GM21390 (cell line): Measurements from ENCODE around the gene PBXIP1.

ENCODE experiments used
- ATAC-seq: cut with Tn5 transposase; IDR thresholded peaks from one replicate; pipeline ENCODE4 v1.9.1; 2021; ENCODE audit not compliant: unreplicated experiment

PBXIP1 gene

DNA sequence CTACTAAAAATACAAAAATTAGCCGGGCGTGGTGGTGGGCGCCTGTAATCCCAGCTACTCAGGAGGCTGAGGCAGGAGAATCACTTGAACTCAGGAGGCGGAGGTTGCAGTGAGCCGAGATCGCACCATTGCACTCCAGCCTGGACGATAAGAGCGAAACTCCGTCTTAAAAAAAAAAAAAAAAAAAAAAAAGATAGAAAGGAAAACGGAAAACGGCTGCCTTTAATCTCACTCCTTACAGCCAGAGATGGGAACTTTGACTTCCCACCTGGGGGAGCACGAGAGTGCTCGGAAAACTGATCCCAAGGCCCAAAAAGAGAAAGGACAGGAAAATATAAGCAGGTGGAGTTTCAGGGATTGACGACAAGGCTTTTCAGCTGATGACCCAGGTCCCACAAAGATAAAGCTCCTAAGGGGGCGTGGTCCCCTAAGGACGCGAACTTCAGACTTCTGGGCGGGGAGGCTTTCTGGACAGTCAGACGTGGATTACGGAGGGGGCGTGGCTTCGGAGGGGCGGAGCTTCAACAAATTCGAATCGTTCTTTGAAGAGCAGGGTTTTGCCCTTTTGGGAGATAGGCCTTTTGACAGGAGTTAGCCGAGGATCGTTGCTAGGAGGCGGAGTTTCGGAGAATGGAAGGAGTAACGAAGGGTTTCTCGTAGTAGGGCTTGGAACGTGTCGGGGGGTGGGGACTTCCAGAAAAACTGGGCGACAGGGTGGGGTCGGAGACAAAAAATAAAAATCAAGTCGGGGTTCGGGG is 17.6 kb upstream of the PBXIP1 start:
- ATAC-seq = no peak

DNA sequence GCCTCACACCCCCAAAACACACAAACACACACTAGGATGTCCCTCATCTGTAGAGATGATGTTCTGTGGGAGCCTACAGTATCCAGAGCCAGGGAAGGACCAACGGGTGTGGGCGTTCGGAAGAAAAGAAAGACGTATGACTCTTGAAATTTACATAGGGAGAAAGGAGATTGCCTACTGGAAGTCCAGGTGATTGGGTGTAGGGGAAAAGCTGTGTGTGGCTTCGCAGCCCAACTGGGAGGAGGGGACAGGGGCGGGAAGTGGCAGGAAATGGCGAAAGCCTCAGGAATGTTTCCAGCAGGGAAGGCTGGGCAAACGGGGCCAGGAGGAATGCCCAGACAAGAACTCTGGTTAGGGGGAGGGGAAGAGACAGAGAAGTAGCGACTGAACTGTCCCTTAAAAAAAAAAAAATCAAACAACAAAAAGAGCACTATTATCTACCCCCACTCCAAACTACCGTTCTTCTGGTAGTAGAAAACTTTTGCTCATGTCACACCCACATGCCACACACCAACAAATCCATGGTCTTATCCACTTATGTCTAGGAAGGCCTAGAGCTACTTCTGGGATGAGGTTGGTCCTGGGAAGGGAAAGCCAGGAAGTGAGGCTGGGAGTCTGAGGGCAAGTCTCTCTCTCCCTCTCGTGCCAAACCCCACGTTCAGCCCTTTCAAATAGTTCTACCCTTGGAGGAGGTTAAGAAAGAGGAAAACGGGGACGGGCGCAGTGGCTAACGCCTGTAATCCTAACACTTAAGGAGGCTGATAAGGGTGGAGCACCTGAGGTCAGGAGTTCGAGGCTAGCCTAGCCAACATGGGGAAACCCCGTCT is 16.8 kb upstream of the PBXIP1 start:
- ATAC-seq = no peak

DNA sequence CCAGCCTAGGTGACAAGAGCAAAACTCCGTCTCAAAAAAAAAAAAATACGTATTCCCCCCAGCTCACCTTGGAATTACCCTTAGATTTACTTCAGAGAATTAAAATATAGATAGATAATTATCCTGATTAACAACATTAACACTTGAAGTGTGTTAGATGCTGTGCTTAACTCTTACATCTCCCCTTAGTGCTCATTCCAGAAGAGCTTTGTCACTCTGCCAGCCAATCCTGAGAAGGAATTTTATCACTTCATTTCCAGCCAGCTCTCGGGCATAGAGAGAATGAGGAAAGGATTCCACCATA is 16.3 kb upstream of the PBXIP1 start:
- no peak for ATAC-seq

DNA sequence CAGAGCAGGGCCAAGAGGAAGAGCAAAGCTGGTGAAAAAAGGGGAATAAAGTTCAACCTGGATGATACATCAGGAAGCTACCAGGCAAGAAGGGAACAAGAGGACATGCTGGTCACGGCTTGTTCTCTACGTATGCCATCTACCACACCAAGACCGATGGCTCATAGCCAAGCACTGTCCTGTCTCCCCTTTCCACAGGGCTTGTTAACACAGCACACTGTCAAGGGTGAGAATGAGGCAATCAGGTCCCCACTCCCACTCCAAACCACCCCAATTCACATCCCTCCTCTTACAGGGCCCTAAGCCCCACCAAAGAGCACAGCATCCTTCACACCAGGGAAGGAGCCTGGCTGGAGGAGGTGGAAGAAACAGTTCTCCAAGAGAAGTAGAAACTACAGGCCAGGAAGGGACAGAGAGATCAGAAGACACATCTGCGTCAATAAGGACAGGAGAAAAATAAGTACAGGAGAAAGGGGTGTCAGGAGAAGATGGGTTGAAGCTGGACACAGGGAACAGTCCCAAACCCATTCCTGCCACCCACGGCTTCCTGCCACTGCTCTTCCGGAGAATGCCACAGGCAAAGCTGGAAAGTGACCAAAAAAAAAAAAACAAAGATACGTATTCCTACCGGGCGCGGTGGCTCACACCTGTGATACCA is 15.6 kb upstream of the PBXIP1 start:
- ATAC-seq = no peak

DNA sequence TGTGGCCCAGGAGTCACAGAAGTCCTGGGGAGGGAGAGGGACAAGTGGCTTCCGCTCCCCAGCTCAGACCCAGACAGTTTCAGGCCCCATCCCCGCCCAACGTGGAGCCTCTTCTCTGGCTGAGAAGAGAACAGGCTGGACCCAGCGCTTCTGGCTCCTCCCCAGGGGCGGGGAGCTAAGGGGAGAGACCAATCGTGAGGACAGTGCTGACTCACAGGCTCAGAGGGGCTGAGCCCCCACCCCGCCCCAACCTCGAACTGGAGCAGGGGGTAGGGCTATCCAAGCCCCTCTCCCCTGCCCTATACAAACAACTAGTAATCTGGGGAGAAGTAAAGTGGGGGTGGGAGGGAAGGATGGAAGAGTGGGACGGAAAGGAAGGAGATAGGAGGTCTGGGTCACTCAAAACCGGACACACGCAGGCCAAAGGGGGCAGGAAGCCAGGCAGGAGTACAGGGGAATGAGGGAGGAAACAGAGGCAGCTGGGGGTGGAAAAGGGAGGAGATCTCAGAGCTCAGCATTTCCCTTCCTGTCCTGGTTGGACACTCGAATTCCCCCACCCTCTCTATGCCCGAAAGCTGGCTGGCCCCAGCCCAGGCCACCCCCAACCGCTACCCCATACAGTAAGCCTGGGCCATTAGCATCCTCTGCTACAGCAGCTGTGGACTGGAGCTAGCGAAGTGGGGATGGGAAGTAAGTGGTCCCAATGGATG is 14.9 kb upstream of the PBXIP1 start, which contains the start of gene SHC1:
Gene SHC1 (minus strand): TSS at position 117 of the 710 bp plus-strand sequence. CDS start 221 bp downstream, outside the sequence.
- no peak for ATAC-seq

DNA sequence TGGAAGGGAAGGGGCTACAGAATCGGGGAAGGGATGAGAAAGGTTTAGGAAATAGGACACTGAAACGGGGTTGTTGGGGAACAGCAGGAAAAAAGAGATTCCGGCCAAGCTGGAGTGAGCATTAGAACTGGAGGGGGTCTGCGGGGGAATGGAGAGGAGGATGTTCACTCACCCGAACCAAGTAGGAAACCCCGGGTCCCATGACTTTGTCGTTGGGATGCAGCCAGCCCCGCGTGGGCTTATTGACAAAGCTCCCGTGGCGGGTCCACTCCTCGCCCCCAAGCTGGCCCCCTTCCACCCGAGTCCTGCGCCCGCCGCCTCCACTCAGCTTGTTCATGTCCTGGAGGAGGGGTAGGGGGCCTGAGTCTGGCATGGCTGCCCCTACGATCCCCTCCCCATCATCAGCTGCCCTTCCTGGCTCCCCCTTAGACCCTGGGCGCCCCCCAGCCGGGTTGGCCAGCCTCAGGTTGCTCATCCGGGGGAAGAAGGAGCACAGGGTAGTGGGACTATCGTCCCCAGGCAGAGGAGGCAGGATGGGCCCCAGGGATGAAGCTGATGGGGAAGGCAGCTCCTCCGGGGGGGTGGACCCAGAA is 14.1 kb upstream of the PBXIP1 start:
- no peak for ATAC-seq

DNA sequence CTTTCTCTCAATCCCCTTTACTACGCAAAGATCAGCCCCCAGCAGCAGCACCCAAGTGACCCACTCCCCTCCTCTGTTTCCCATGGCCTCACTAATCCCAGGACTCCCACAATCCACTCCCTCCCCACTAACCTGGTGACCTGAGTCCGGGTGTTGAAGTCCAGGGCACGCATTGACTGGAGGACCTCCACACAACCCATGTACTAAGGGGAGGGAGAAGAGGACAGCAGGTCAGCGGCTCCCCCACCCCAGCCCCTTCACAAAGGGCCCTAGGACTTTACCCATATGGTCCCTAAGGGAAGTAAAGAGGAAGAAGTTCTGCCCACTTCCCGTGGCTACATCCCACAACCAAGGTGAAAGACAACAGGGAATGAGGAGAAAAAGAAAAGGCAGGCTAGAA is 13.3 kb upstream of the PBXIP1 start:
- no peak for ATAC-seq

DNA sequence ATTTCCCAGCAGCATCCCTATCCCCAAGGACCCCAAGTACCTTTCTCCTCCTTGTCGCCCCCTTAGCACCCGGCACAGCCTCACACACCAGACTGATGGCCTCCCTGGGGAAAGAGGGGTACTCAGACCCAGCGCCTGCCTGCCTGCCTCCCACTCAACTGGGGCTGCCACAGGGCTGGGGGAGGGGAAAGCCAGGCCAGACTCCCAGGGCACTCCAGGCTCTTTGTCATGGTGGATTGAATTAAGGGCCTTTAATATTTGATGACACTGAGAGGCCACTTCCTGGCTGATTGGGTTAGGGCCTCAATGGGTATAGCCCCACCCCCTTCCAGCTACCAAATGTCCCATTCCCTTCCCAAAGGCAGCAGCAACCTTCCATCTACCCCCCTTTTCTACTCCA is 12.8 kb upstream of the PBXIP1 start:
- no peak for ATAC-seq

DNA sequence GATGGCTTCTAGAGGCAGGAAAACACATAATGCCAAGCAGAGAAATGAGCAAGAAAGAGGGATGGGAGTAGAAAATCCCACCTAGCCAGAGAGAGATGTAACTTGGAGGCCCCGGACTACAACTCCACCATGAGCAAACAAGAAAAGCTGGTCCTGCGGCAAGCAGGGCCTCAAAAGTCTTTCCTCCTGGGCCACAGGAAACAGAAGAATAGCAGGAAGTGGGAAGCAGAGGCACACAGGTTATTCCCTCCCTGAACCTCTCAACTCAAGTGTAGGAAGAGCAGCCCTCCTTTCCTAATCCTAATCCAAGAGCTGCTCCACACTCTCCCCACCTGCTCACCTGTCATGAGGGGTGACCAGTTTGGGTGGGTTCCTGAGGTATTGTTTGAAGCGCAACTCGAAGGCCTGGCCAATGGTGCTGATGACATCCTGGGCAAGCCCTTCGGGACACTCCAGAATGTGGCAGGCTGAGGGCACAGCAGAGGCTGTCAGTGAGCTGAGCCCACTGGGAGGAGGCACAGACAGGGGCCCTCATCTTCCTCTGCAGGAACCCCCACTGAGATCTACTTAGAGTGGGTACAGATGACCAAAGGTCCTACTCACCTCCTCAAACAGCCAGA is 11.5 kb upstream of the PBXIP1 start:
- no peak for ATAC-seq

DNA sequence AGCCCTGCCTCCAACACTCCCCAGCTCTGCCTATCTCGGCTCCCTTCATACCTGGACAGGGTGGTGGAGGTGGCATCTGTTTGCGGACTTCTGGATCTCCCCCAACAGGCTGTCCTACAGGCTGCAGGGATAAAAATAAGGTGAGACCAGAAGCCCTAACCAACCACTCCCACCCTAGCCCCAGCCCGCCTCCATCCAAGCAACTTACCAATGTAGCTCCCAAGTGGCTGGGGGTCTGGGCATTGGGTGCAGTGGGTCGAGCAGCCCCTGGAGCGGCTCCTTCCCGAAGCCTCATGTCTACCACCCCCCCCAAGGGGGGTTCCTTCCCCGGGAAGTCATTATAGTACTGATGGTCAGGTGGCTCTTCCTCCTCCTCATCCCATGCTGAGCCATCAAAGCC is 10.2 kb upstream of the PBXIP1 start:
- ATAC-seq = no peak

DNA sequence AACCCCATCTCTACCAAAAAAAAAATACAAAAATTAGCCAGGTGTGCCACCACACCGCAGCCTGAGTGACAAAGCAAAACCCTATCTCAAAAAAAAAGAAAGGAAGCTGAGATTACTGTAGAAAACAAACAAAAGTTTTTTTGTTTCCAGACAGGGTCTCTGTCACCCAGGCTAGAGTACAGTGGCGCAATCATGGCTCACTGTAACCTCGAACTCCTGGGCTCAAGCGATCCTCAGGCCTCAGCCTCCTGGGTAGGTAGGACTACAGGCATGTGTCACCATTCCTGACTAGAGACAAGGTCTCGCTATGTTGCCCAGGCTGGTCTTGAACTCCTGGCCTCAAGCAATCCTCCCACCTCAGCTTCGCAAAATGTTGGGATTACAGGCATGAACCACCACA is 8.5 kb upstream of the PBXIP1 start:
- no peak for ATAC-seq

DNA sequence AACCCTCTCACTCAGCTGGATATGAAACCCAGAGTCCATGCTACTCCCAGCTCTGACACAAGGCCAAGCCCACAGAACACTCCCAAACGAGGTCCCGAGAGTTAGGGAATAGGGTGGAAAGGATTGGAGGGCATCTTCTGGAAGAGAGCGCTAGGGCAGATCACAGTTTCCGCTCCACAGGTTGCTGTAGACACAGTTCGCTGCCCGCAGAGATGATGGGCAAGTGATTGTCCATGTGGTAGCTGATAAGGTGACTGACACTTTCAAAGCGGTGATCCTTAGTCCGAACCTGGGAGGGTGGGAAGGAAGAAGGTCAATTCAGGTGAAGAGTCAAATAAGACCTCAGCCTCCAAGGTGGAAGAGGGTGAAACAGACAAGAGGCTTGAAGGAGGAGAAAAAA is 7.7 kb upstream of the PBXIP1 start:
- no peak for ATAC-seq

DNA sequence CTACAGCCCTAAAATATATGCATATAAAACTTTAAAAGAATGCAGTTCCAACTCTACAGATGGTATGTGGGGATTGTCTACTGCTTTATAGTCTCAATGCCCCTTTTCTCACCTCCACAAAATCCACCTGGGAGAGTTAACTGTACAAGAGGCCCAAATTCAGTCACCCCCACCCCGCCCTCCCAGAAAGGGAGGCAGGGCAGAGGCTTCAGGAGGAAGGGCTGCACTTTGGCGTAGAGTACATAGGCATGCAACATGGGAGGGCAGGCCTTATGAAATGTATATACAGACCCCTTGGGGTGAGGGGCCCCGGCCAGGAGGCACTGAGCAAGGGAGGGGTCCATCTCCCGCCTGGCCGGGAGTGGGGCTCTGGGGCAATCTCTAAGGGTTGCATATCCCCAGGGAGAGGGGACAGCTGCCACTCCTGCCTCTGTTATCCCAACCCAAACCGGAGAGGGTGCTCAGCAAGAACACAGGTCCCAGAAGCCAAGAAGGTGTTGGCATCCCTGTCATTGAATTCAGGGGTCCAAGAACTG is 7.0 kb upstream of the PBXIP1 start:
- ATAC-seq = no peak

DNA sequence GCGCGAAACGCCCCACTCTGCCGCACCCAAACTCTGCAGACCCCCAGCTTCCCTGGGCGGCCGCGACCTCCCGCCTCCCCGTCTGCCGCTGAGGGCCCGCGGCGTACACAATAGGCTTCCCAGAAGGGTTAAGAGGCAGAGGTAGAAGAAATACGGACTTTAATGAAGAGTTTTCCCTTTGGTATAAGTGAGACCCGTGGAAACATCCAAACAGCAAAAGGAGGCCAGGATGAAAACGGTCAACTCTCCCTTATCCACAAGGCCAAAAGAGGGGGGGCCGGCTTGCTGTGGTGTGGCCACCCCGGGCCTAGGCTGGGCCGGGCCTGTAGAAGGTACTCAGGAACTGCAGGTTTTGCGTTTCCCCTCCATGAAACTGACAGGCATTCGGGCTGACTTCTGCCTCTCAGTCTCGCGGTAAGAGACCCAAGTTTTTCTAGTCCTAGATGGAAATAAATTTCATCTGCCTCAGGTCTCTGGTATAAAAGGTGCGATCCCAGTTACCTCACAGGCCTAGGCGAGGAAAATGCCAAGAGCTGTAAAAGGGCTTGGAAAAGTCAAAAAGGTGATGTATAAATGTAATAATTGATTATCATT is 6.4 kb upstream of the PBXIP1 start:
- ATAC-seq = no peak

DNA sequence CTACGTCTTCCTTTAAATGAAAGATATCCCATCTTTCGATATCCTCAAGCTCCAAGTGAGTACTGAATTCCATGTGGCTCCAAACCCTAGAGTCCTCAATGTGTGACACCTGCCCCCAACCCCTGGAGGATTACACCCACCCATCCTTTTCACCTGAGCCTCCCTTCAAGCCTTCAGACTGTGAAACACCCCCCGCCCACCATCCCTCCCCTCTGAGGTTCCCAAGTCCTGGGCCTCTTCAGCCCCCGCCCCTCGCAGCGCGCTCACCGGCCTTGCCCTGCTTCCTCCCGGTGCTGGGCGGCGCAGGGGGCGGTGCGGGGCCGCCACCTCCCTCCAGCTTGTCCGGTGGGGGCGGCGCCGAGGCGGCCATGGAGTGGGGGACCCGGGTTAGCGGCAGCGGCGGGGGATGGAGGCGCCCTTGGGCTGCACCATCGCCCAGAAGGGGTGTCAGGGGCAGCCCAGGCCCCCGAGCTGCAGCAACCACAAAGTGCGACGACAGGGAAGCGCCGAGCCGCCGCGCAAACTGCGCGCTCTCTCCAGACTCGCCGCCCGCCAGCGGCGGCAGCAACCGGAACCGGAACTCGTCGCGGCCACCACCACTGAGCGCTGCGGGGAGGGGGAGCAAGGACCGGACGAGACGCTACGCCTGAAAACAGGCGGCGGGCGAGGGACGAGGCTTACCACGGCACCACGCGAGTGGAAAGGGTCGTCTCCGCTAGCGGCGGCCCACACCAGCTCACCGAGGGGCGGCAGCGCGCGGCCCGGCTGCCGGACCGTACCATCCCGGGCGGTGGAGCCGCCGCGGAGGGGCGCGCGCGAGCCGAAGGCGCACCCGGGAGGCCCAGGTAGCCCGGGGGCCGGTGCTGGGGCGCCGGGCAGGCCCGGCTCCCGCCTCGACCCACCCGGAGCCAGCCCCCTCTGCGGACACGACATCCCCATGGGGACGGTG is 5.6 kb upstream of the PBXIP1 start, which contains the start of gene PYGO2:
Gene PYGO2 (minus strand): TSS at position 576 of the 949 bp plus-strand sequence. CDS start 206 bp downstream, at position 370.
- ATAC-seq = peak; percentile 68

DNA sequence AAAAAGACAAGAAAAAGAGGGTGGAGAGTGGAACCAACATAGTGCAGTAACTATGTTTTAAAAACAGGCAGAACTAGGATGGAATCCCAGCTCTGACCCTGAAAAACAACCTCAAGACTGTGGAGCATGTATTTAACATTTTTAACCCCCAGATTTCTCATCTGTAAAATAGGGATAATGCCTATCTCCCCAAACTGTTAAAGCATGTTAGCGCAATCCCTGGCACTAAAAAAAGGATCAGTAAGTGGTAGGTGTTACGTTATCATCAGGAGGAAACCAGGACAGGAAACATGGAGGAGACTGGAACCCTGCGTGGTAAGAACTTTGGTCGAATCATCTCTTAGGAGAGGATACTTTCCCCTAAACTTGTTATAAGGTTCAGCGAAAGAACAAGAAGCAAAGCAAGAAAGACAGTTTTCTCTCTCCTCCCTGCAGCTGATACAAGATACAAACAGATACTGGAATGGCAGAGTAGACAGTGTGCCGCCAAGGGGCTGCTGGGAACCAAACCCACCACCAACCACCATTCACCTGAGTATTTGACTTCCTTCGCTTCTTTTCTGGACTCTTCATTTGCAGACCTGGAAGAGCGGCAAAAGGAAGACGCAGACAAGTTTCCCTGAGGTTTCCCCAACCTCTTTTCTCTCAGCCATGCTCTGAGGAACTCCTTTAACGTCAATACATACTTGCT is 4.7 kb upstream of the PBXIP1 start:
- ATAC-seq = no peak

DNA sequence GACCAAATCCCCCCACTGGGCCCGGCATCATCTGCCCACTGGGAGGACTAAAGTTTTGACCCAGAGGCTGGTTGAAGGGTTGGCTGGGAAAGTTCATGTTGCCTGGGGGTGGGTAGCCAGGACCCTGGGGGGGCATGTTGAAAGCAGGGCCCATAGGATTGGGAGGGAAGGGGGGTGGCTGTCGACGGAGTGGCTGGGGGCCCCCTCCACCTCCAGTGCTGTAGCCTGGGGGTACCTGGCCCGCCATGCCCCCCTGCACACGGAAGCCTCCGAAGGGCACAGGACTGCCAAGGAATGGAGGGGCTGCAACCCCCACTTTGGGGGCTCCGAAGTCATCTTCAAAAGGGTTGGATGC is 3.5 kb upstream of the PBXIP1 start:
- ATAC-seq = no peak
